ENCODE data around the gene HDAC4.

The HDAC4 gene

DNA sequence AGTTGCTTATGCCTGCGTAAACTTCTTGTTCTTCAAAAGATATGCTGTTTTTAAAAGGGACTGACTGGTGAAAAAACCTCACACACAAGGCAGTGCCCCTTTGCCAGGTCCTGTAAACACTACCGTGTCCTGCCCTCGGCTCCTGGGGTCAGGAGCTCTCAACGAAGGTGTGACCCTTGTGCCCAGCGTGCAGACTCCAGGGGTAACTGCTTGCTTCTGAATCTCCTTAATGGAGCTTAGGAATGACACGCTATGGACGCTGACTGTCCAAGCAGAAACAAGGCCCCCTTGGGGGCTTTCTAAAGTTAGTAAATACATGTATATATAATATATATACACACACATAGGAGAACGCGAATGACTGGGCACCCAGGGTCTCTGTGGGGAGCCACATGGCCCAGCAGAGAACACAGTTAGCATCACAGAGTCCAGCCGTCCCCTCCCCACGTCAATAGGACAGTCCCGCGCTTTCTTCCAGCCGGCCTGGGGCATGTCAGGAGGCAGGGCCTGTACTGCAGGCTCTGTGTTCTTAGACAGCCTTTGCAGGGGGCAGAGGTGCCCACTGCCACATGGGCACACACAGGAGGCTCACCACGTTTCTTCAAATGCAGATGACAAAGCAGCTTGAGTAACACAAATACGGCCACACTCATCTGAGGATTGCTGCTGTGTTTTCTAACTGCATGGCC, 96.1 kb downstream of the HDAC4 start:
- H3K79me2 ChIP-seq (ENCODE audit: insufficient read depth, low read length): no peaks in the 10 kb centered on the region
- H3K9me3 ChIP-seq (ENCODE audit: insufficient read depth, low read length): no peaks in the 10 kb centered on the region
- H3K27ac ChIP-seq (ENCODE audit: low read depth, low read length): no peak overlapping the region
- no peak for TF ChIP-seq EZH2phosphoT487 (conservative IDR thresholded peaks at IDR 0.05; ENCODE audit: low read length)
- TF ChIP-seq, protein P1, sequence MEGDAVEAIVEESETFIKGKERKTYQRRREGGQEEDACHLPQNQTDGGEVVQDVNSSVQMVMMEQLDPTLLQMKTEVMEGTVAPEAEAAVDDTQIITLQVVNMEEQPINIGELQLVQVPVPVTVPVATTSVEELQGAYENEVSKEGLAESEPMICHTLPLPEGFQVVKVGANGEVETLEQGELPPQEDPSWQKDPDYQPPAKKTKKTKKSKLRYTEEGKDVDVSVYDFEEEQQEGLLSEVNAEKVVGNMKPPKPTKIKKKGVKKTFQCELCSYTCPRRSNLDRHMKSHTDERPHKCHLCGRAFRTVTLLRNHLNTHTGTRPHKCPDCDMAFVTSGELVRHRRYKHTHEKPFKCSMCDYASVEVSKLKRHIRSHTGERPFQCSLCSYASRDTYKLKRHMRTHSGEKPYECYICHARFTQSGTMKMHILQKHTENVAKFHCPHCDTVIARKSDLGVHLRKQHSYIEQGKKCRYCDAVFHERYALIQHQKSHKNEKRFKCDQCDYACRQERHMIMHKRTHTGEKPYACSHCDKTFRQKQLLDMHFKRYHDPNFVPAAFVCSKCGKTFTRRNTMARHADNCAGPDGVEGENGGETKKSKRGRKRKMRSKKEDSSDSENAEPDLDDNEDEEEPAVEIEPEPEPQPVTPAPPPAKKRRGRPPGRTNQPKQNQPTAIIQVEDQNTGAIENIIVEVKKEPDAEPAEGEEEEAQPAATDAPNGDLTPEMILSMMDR (IDR thresholded peaks at IDR 0.05; ENCODE audit: insufficient read depth, low read length, poor library complexity, severe bottlenecking): no peak
- no peaks in the 10 kb centered on the region for H3K9me2 ChIP-seq (replicated peaks; ENCODE audit: insufficient read depth, low read length)
- H3F3A ChIP-seq (ENCODE audit: insufficient read depth): no peaks in the 10 kb centered on the region
- no peaks in the 10 kb centered on the region for H3K36me3 ChIP-seq (ENCODE audit: low read length)
- H2AFZ ChIP-seq (ENCODE audit: low read depth, low read length, severe bottlenecking): no peak overlapping the region
- no peaks in the 10 kb centered on the region for H4K20me1 ChIP-seq (ENCODE audit: low read depth, low read length)
- H3K4me3 ChIP-seq (ENCODE audit: insufficient read depth, low read length, poor library complexity, severe bottlenecking): no peak overlapping the region
- H3K9ac ChIP-seq (ENCODE audit: low read length): no peak overlapping the region
- no peaks in the 10 kb centered on the region for H3K27me3 ChIP-seq (ENCODE audit: low read length)
- H3K4me2 ChIP-seq (ENCODE audit: low read depth, low read length, poor library complexity, severe bottlenecking): no peak overlapping the region

- Histone ChIP-seq H3K9ac (ENCODE audit: low read length) (no peak overlapping the region), H3K4me3 (ENCODE audit: insufficient read depth, low read length, poor library complexity, severe bottlenecking) (no peak overlapping the region), H3K79me2 (ENCODE audit: insufficient read depth, low read length) (no peaks in the 10 kb centered on the region), H3K27ac (ENCODE audit: low read depth, low read length) (no peak overlapping the region), H3K4me2 (ENCODE audit: low read depth, low read length, poor library complexity, severe bottlenecking) (no peak overlapping the region), H4K20me1 (ENCODE audit: low read depth, low read length) (no peaks in the 10 kb centered on the region), H2AFZ (ENCODE audit: low read depth, low read length, severe bottlenecking) (no peak overlapping the region), H3K9me3 (ENCODE audit: insufficient read depth, low read length) (no peaks in the 10 kb centered on the region), H3K36me3 (ENCODE audit: low read length) (no peaks in the 10 kb centered on the region), H3K27me3 (ENCODE audit: low read length) (no peaks in the 10 kb centered on the region), H3K9me2 (replicated peaks; ENCODE audit: insufficient read depth, low read length) (no peaks in the 10 kb centered on the region), H3F3A (ENCODE audit: insufficient read depth) (no peaks in the 10 kb centered on the region)
- TF ChIP-seq EZH2phosphoT487 (conservative IDR thresholded peaks at IDR 0.05; ENCODE audit: low read length): no peak
- TF ChIP-seq, protein P1 (IDR thresholded peaks at IDR 0.05; ENCODE audit: insufficient read depth, low read length, poor library complexity, severe bottlenecking): no peak
Measured at GRCh38 chr2:239303711-239304532, 96.9 kb downstream of the HDAC4 start.

DNA sequence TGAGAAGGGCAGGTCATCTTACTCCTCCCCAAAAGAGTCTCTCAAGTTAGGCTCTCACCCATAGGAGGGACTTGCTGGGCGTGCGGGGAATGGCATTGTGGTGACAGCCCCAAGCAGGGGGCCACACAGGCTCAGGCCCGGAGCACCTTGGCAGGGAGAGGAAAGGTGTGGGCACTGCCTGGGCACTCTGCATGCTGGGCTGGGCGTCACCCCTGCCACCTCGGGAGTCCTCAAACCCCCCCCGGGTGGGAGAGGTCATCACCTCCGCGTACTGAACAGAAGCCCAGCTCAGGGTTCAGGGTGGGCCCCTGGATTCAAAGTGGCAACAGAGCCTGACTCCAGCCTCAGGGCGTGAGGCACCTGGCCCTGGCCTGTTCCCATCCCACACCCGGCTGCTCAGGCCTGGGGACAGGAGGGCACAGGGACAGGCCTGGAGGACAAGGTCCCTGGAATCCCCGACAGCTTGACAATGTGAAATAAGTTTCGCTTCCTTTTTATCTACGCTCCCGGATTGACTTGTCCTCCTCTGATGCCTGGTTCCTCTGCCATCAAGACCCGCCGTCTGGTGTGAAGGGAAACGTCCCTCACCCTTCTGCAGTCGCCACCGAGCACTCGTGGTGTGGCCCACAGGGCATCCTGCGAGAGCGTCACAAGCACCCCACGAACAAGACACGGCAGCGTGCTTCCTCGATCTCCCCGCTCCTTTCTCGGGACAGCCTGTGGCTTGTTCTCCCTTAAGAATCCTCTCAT, 97.8 kb downstream of the HDAC4 start:
- Histone ChIP-seq H3K27me3 (ENCODE audit: low read length) (no peaks in the 10 kb centered on the region), H3K27ac (ENCODE audit: low read depth, low read length) (no peak overlapping the region), H3K4me2 (ENCODE audit: low read depth, low read length, poor library complexity, severe bottlenecking) (no peak overlapping the region), H3K4me3 (ENCODE audit: insufficient read depth, low read length, poor library complexity, severe bottlenecking) (no peak overlapping the region), H3K36me3 (ENCODE audit: low read length) (no peaks in the 10 kb centered on the region), H3K9ac (ENCODE audit: low read length) (no peak overlapping the region), H2AFZ (ENCODE audit: low read depth, low read length, severe bottlenecking) (no peak overlapping the region), H3K9me2 (replicated peaks; ENCODE audit: insufficient read depth, low read length) (no peaks in the 10 kb centered on the region), H3K9me3 (ENCODE audit: insufficient read depth, low read length) (no peaks in the 10 kb centered on the region), H3F3A (ENCODE audit: insufficient read depth) (no peaks in the 10 kb centered on the region), H4K20me1 (ENCODE audit: low read depth, low read length) (no peaks in the 10 kb centered on the region), H3K79me2 (ENCODE audit: insufficient read depth, low read length) (no peaks in the 10 kb centered on the region)
- TF ChIP-seq EZH2phosphoT487 (conservative IDR thresholded peaks at IDR 0.05; ENCODE audit: low read length): no peak
- TF ChIP-seq, protein P1 (IDR thresholded peaks at IDR 0.05; ENCODE audit: insufficient read depth, low read length, poor library complexity, severe bottlenecking): no peak
